Epithelial cell of proximal tubule (primary cell): ENCODE results near the gene CAMKK2. TPM values are rescaled to one million over a fixed set of nuclear protein-coding genes. Genes with fewer than 3 reads are reported as not detected.
"Not testable (repeated sequence)": the region's sequence is repeated elsewhere in the genome, so short reads cannot be mapped to it uniquely, and the experiment has no call there.

Source experiments
- DNase-seq: peaks from one replicate; pipeline ENCODE4 v3.0.0-alpha.2; 2011; ENCODE audit warnings: low read depth
- H3K4me3 ChIP-seq: 2 replicates; pipeline ENCODE4 v1.5.1; 2011; ENCODE audit warnings: low read depth, mild to moderate bottlenecking, low read length
- total RNA-seq: library from RNA; depleted of rRNA; stranded (reverse); fragments of >200 nt; gene quantifications from 2 replicates; pipeline ENCODE4 v1.2.3, GENCODE V29; 2015
- TF ChIP-seq, protein P1 (sequence below): conservative IDR thresholded peaks from 2 replicates; pipeline ENCODE4 v1.5.1; 2012; ENCODE audit warnings: low read depth, mild to moderate bottlenecking, low read length

The CAMKK2 gene
- total RNA-seq, 1 donor from 2014 or later: 23.2 TPM

DNA sequence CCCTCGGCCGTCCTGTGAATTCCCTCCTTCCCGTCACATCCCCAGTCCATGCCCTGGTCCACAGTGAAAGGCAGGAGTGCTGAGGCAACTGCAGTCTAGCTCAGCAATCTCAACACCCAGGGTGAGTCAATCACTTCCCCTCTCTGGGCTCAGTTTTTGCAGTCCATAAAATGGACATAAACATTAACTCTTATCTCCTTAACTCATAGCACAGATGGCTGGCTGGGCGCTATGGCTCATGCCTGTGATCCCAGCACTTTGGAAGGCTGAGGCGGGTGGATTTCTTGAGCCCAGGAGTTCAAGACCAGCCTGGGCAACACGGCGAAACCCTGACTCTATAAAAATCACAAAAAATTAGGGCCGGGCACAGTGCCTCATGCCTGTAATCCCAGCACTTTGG lies 32.4 kb downstream of the CAMKK2 start:
- H3K4me3 ChIP-seq: no peak overlapping the region
- DNase-seq: no peak
- TF ChIP-seq, protein P1, sequence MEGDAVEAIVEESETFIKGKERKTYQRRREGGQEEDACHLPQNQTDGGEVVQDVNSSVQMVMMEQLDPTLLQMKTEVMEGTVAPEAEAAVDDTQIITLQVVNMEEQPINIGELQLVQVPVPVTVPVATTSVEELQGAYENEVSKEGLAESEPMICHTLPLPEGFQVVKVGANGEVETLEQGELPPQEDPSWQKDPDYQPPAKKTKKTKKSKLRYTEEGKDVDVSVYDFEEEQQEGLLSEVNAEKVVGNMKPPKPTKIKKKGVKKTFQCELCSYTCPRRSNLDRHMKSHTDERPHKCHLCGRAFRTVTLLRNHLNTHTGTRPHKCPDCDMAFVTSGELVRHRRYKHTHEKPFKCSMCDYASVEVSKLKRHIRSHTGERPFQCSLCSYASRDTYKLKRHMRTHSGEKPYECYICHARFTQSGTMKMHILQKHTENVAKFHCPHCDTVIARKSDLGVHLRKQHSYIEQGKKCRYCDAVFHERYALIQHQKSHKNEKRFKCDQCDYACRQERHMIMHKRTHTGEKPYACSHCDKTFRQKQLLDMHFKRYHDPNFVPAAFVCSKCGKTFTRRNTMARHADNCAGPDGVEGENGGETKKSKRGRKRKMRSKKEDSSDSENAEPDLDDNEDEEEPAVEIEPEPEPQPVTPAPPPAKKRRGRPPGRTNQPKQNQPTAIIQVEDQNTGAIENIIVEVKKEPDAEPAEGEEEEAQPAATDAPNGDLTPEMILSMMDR: no peak

DNA sequence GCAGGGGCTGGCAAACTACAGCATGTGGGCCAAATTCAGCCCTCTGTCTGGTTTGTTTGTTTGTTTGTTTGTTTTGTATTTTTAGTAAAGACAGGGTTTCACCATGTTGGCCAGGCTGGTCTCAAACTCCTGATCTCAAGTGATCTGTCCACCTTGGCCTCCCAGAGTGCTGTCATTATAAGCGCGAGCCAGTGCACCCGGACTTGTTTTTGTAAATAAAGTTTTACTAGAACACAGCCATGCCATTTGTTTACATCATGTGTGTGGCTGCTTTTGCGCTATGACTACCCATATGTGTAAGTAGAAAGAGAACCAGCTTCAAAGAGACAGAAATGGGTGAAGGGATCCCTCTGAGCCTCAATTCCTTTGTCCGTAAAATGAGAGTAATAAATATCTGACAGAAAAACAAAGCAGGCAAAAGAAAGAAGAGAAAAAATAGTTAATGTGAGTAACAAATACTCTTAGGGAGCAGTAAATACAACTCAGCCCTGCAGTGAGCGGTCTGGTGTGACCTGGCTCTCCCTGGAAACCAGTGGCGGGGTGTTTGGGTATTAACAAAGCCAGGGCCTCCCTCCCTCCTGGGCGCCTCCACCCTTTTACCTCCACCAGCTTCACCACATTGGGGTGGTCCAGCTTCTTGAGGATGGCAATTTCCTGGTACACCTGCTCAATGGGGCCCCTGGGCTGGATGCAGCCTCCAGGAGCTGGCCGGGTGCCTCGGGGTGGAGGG lies 33.1 kb downstream of the CAMKK2 start:
- TF ChIP-seq, protein P1: no peak
- no peak overlapping the region for H3K4me3 ChIP-seq
- no peak for DNase-seq

DNA sequence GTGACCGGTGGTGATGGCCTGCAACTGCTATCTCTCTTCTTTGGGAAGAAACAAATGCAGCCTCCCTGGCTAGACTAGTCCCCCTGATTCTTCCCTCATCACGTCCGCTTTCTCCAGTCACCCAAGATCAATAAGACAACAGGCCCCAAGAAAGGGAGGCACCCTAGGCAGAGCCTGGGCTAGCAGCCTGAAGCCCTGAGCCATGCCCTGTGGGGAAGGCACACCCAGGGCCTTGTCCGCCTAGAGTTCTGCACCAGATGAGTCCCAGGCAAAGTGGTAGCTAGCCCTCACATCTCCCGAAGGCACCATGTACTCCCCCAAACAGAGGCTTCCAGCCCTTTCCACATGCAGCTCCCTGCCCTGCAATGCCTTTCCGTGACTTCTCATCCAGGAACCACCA lies 35.1 kb downstream of the CAMKK2 start:
- TF ChIP-seq, protein P1: no peak
- H3K4me3 ChIP-seq: no peak overlapping the region
- DNase-seq: no peak

DNA sequence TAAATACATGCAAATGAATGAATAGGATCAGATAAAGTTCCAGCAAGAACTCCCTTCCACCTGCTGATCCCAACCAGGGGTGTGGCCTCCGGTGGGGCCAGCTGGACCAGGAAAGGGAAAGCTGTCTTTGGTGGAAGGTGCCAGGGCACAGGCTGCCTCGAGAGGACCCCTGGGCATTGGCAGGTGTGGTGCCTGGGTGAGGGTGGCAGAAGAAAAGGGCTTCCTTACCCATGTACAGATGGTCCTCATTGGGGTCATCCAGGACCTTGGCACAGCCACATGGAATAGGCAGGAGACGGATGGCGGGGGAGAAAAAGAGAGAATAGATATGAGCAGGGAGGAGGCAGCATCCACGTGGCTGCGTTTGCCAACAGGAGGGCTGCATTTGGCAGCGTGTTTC lies 36.4 kb downstream of the CAMKK2 start:
- H3K4me3 ChIP-seq: no peak overlapping the region
- TF ChIP-seq, protein P1: no peak

DNA sequence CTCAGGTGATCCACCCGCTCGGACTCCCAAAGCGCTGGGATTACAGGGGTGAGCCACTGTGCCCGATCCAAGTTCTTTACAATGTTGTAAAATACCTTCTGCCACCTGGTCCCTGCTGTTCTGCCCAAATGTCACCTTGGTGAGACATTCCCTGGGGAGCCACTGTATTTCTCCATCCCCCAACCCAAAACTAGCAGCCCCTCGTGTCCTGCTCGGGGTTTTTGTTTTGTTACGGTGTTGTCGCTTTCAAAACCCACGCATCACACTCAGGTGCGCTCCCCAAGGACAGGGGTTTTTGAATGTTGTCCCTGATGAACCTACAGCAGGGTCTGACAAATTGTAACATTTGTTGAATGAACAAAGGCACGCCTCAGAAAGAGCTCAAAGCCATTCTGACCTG lies 37.4 kb downstream of the CAMKK2 start:
- no peak for DNase-seq
- TF ChIP-seq, protein P1: no peak
- H3K4me3 ChIP-seq: no peak overlapping the region

More for the DNA sequence above, 36.4 kb downstream of the CAMKK2 start:
- no peak for DNase-seq

DNA sequence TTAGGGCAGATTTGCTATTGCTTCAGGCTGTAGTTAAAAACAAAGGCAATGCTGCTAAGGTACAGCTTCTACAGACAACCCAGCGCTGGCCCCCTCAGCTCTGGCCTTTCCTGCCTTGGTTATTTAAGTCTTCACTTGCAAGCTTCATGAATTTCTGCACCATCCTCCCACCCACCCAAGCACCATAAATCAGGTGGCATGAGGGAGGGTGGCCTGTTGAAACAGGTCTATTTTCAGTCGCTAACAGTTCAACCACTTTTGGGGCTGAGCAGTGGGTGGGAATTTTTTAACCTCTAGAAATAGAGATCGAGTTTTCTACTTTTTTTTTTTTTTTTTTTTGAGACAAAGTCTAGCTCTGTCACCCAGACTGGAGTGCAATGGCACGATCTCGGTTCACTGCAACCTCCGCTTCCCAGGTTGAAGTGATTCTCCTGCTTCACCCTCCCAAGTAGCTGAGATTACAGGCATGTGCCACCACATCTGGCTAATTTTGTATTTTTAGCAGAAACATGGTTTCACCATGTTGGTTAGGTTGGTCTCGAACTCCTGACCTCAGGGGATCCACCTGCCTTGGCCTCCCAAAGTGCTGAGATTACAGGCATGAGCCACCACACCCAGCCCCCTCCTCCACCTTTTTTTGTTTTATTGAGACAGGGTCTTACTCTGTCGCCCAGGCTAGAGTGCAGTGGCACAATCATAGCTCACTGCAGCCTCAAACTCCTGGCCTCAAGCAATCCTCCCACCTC lies 38.6 kb downstream of the CAMKK2 start:
- not testable (repeated sequence) for H3K4me3 ChIP-seq, DNase-seq

DNA sequence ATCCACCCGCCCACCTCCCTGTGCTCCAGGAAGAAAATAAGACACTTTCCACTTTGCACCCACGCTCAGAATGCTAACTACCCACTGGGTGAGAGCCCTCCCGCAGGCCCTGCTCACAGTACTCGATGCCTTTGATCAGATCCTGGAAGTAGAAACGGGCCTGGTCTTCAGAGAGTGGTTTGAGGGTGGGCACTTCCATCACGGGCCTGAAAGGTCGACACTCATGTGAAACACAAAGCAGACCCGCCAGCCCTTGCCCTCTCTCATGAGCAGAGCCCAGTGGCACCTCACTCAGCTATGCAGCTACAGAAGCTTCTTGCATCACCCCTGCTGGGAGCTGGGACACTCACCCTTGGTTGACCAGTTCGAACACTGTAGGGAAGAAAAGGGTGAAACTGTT lies 41.1 kb downstream of the CAMKK2 start:
- TF ChIP-seq, protein P1: no peak

More for the DNA sequence above, 41.1 kb downstream of the CAMKK2 start:
- DNase-seq: no peak
- no peak overlapping the region for H3K4me3 ChIP-seq
